K562 (cell line): ENCODE measurements around the gene EIF5. TPM values are rescaled to one million over a fixed set of nuclear protein-coding genes. Genes with fewer than 3 reads are reported as not detected.
A peak's percentile ranks its signal among the peaks of the same experiment; 100 is the strongest.

Experiments
- ATF3 ChIP-seq, 2 experiments: fragments of 450-650 bp in 1 of 2; sonication (generic) in 1 of 2; formaldehyde crosslinking in 1 of 2; IDR thresholded peaks in 1 of 2; conservative IDR thresholded peaks in 1 of 2; 2 replicates each; pipeline versions ENCODE4 v1.6.1 to v1.8.1; 2016 to 2023; ENCODE audit warnings: mild to moderate bottlenecking in 2 of 2, moderate library complexity in 2 of 2, inconsistent platforms in 1 of 2, missing genetic modification reagents in 1 of 2
- ATF7 ChIP-seq: fragments of 450-650 bp; IDR thresholded peaks from 2 replicates; pipeline ENCODE4 v1.7.1; 2014; ENCODE audit warnings: mild to moderate bottlenecking, moderate library complexity
- CEBPG ChIP-seq, 3 experiments: fragments of 200-800 bp in 1 of 3; sonication (Bioruptor generic) in 1 of 3; sonication (generic) in 1 of 3; formaldehyde crosslinking in 1 of 3; IDR thresholded peaks in 2 of 3; conservative IDR thresholded peaks in 1 of 3; 2 replicates each; pipeline versions ENCODE4 v1.6.1 to v1.8.0; 2016 to 2022; ENCODE audit warnings: missing compliant biosample characterization in 2 of 3, missing genetic modification characterization in 2 of 3, mild to moderate bottlenecking in 1 of 3, missing genetic modification reagents in 1 of 3
- CHAMP1 ChIP-seq: fragments of 450-650 bp; IDR thresholded peaks from 2 replicates; pipeline ENCODE4 v1.6.1; 2016; ENCODE audit warnings: mild to moderate bottlenecking
- DMBX1 ChIP-seq: fragments of 250-450 bp; sonication (Bioruptor Pico); IDR thresholded peaks from 2 replicates; pipeline ENCODE4 v1.8.0; 2022; ENCODE audit warnings: inconsistent platforms, mild to moderate bottlenecking, moderate library complexity, borderline replicate concordance
- E2F5 ChIP-seq: sonication (generic); formaldehyde crosslinking; IDR thresholded peaks from 2 replicates; pipeline ENCODE4 v1.8.0; 2022; ENCODE audit warnings: mild to moderate bottlenecking, missing genetic modification reagents
- EZH2 ChIP-seq: IDR thresholded peaks from 2 replicates; pipeline ENCODE4 v1.6.1; 2012; ENCODE audit warnings: low read depth, mild to moderate bottlenecking, inconsistent platforms, low read length, borderline replicate concordance
- FOS ChIP-seq: IDR thresholded peaks from 3 replicates; pipeline ENCODE4 v1.6.1; 2011; ENCODE audit not compliant: insufficient read length; ENCODE audit errors: extremely low read depth
- HMGN3 ChIP-seq: IDR thresholded peaks from 2 replicates; pipeline ENCODE4 v1.6.1; 2011; ENCODE audit warnings: borderline replicate concordance, low read depth, mild to moderate bottlenecking, mixed read lengths, low read length; ENCODE audit not compliant: insufficient read length; ENCODE audit errors: extremely low read depth
- ID3 ChIP-seq, 2 experiments: fragments of 250-450 bp in 1 of 2; fragments of 450-650 bp in 1 of 2; sonication (Bioruptor Pico) in 1 of 2; IDR thresholded peaks; 2 replicates each; pipeline versions ENCODE4 v1.6.1 to v1.8.0; 2016 to 2021; ENCODE audit warnings: mild to moderate bottlenecking in 2 of 2, moderate library complexity in 2 of 2, missing compliant biosample characterization in 1 of 2, missing genetic modification characterization in 1 of 2
- IRF9 ChIP-seq: fragments of 450-650 bp; IDR thresholded peaks from 2 replicates; pipeline ENCODE4 v1.6.1; 2016; ENCODE audit warnings: missing biosample characterization, missing genetic modification characterization
- MECOM ChIP-seq: fragments of 250-450 bp; sonication (Bioruptor Pico); IDR thresholded peaks from 2 replicates; pipeline ENCODE4 v1.8.0; 2022; ENCODE audit warnings: inconsistent platforms
- MEIS2 ChIP-seq: fragments of 450-650 bp; IDR thresholded peaks from 2 replicates; pipeline ENCODE4 v1.6.1; 2014; ENCODE audit warnings: mild to moderate bottlenecking; ENCODE audit not compliant: partially characterized antibody
- NR4A1 ChIP-seq, 2 experiments: fragments of 250-450 bp in 1 of 2; fragments of 450-650 bp in 1 of 2; sonication (Bioruptor Pico) in 1 of 2; IDR thresholded peaks; 2 replicates each; pipeline versions ENCODE4 v1.4.0 to v1.6.1; 2016 to 2020; ENCODE audit warnings: mild to moderate bottlenecking in 2 of 2, missing compliant biosample characterization in 1 of 2, missing genetic modification characterization in 1 of 2, moderate library complexity in 1 of 2
- RBFOX2 ChIP-seq: fragments of 200-400 bp; formaldehyde crosslinking; IDR thresholded peaks from 2 replicates; pipeline ENCODE4 v1.6.1; 2017; ENCODE audit warnings: low read depth, mild to moderate bottlenecking, low read length, moderate library complexity
- SMAD4 ChIP-seq: fragments of 250-450 bp; sonication (Bioruptor Pico); conservative IDR thresholded peaks from 2 replicates; pipeline ENCODE4 v1.8.0; 2021; ENCODE audit warnings: inconsistent platforms, mild to moderate bottlenecking, moderate library complexity
- SMC3 ChIP-seq: conservative IDR thresholded peaks from 2 replicates; pipeline ENCODE4 v1.6.1; 2011; ENCODE audit warnings: low read depth, low read length, improper control_type of control experiment; ENCODE audit not compliant: insufficient read depth
- THRAP3 ChIP-seq: fragments of 450-650 bp; IDR thresholded peaks from 2 replicates; pipeline ENCODE4 v1.6.1; 2016; ENCODE audit warnings: mild to moderate bottlenecking, inconsistent platforms, borderline replicate concordance
- U2AF2 ChIP-seq: fragments of 200-400 bp; formaldehyde crosslinking; optimal IDR thresholded peaks from 2 replicates; pipeline ENCODE3; 2017; ENCODE audit warnings: low read depth, mild to moderate bottlenecking, low read length
- ZNF175 ChIP-seq: fragments of 200-800 bp; sonication (Bioruptor generic); IDR thresholded peaks from 2 replicates; pipeline ENCODE4 v1.6.1; 2016; ENCODE audit warnings: low read depth, mild to moderate bottlenecking, missing genetic modification characterization, missing compliant biosample characterization
- polyA plus RNA-seq, 8 experiments: library from polyadenylated mRNA; depleted of rRNA in 4 of 8; stranded (reverse) in 5 of 8; unstranded in 3 of 8; fragments of >200 nt; fragmentation: Nextera tagmentation in 2 of 8; fragmentation: Illumina TruSeq in 1 of 8; extraction: Ambion mirVana in 2 of 8; extraction: Trizol in 1 of 8; gene quantifications; 2 replicates each; pipeline versions ENCODE4 v1.2.1 to v1.2.3, GENCODE V29; 2011 to 2014; ENCODE audit warnings: inconsistent platforms in 1 of 8, missing spikeins in 1 of 8
- total RNA-seq, 7 experiments: library from RNA; depleted of rRNA in 6 of 7; stranded (reverse); fragments of >200 nt in 6 of 7; fragmentation: Illumina TruSeq in 2 of 7; extraction: Trizol in 2 of 7; gene quantifications; 2 replicates each; pipeline versions ENCODE4 v1.2.1 to v1.2.3, GENCODE V29; 2011 to 2021; ENCODE audit warnings: low replicate concordance in 1 of 7

Gene EIF5
- total and polyA plus RNA-seq, 9 of the 15 experiments (the other 6 are each of a cell fraction or from before 2014, with no cell fraction given), result 92.7 to 442 (median 190) TPM

- TF ChIP-seq SMC3 (no peak), ATF3 (IDR thresholded peaks at IDR 0.05) (peak; percentile 94), ATF3 (CRISPR knock-in tag; conservative IDR thresholded peaks at IDR 0.05) (no peak), DMBX1 (CRISPR knock-in tag) (peak; percentile 81; the same call in 1 of the 2 replicates), HMGN3 (no peak), ATF7 (peak; percentile 68; the same call in 1 of the 2 replicates), CEBPG (CRISPR knock-in tag; IDR thresholded peaks at IDR 0.05) (peak; percentile 97), CEBPG (tag; conservative IDR thresholded peaks at IDR 0.05 in 1 of 2, IDR thresholded peaks at IDR 0.05 in 1 of 2) (peak; percentile 84 to 99), ZNF175 (0 out of 2 replicates have a peak, but pooled peaks have one; percentile 52), U2AF2 (no peak), E2F5 (CRISPR knock-in tag) (no peak), RBFOX2 (no peak), ID3 (CRISPR knock-in tag; IDR thresholded peaks at IDR 0.05) (no peak), ID3 (tag; IDR thresholded peaks at IDR 0.05) (peak; percentile 56; the same call in 1 of the 2 replicates), MECOM (CRISPR knock-in tag) (peak; percentile 45; the same call in 1 of the 2 replicates), SMAD4 (CRISPR knock-in tag) (peak; percentile 46; the same call in 1 of the 2 replicates), EZH2 (no peak), FOS (no peak), MEIS2 (peak; percentile 48), CHAMP1 (0 out of 2 replicates have a peak, but pooled peaks have one; percentile 32), IRF9 (tag) (peak; percentile 91), NR4A1 (CRISPR knock-in tag; IDR thresholded peaks at IDR 0.05) (no peak), NR4A1 (tag; IDR thresholded peaks at IDR 0.05) (0 out of 2 replicates have a peak, but pooled peaks have one; percentile 36), THRAP3 (no peak)
Measured at GRCh38 chr14:103361867-103362266, 27.8 kb downstream of the EIF5 start (continued).
